Activated CD4-positive, alpha-beta T cell treated with anti-CD3 and anti-CD28 coated beads, Interleukin-2, amount 10 ng/mL, durations not matched to agents 7 days and 5 days (primary cell): ENCODE results near the gene FAM222B. TPM values are rescaled to one million over a fixed set of nuclear protein-coding genes. Genes with fewer than 3 reads are reported as not detected.
A peak's percentile ranks its signal among the peaks of the same experiment; 100 is the strongest.
"Not testable (repeated sequence)": the region's sequence is repeated elsewhere in the genome, so short reads cannot be mapped to it uniquely, and the experiment has no call there.

ENCODE experiments used
- CTCF ChIA-PET: fragments of 350-600 bp; sonication (Branson Sonifier 250); formaldehyde crosslinking; loops from one replicate; lab custom pipeline; 2021; ENCODE audit warnings: antibody characterized with exemption; lab: Charles Lee
- POLR2A ChIA-PET: fragments of 350-600 bp; sonication (Branson Sonifier 250); formaldehyde crosslinking; loops from one replicate; lab custom pipeline; 2021; ENCODE audit warnings: antibody characterized with exemption; lab: Charles Lee
- DNase-seq: peaks from one replicate; pipeline ENCODE4 v3.0.0-alpha.2; 2020
- H3K27ac Mint-ChIP-seq: one replicate; pipeline ENCODE4 v1.8.0; 2021; ENCODE audit warnings: mild to moderate bottlenecking, moderate library complexity, mixed read lengths
- H3K27me3 Mint-ChIP-seq: one replicate; pipeline ENCODE4 v1.8.0; 2021; ENCODE audit warnings: mixed read lengths
- H3K36me3 Mint-ChIP-seq: one replicate; pipeline ENCODE4 v1.8.0; 2021; ENCODE audit warnings: low read depth, mixed read lengths
- H3K4me1 Mint-ChIP-seq: one replicate; pipeline ENCODE4 v1.8.0; 2021; ENCODE audit warnings: mixed read lengths
- H3K4me3 Mint-ChIP-seq: one replicate; pipeline ENCODE4 v1.8.0; 2021; ENCODE audit warnings: mild to moderate bottlenecking, moderate library complexity, mixed read lengths
- H3K9me3 Mint-ChIP-seq: one replicate; pipeline ENCODE4 v1.8.0; 2021; ENCODE audit warnings: mixed read lengths
- total RNA-seq, 2 experiments: library from RNA; stranded (reverse); gene quantifications; one replicate each; pipeline ENCODE4 v1.2.3, GENCODE V29; 2021

FAM222B gene
- total RNA-seq, 2 experiments from 2014 or later, result 15.7 to 17.9 TPM

DNA sequence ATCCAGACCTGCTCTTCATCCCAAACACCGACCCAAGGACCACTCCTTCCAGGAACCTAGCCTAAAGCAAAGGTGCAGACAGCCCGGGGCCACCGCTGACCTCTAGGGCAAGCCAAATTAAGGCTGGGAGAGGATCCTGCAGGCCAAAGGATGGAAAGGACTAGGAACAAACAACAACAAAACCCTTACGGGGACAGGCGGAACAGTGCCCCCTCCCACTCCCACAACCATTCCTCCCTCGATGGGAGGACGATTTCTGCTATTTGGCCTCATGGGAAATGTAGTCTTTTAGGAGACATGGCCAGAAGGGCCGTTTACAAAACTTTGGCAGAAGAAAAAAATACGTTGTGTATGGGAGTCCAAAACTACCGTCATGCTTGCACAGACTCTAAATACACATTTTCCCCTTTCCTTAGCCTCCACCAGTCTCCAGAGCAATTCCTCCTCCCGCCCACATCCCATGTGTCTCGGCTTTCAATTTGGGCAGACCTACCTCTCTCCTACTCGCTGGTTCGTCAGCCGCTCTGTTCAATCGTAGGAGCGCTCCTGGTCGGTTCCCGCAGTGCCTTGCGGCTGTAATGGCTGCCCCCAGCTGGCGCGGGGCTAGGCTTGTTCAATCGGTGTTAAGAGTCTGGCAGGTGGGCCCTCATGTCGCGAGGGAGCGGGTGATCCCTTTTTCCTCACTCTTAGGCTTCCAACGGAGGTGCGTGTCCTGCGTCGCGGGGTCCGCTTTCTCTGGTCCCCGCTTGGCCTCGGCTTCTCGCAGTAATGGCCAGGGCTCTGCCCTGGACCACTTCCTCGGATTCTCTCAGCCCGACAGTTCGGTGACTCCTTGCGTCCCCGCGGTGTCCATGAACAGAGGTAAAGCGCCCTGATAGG lies 12.1 kb upstream of the FAM222B start, which contains the start of gene ERAL1:
Gene ERAL1 (plus strand): TSS at position 560 of the 879 bp plus-strand sequence. CDS start 19 bp downstream, at position 579.
- peaks cover 9% of the 10 kb centered on the region for H3K36me3 Mint-ChIP-seq
- H3K27me3 Mint-ChIP-seq, result no peaks in the 10 kb centered on the region
- H3K9me3 Mint-ChIP-seq, result no peaks in the 10 kb centered on the region
- ChIA-PET CTCF (interaction anchor here (0.6 to 1.0 kb wide), 2 partner anchors 46 to 196 kb away, joined by 3 to 4 read pairs; no protein-coding TSS in a partner anchor), POLR2A (no interaction called here)
- H3K4me1 Mint-ChIP-seq, result peaks cover 20% of the 10 kb centered on the region
- peak within 1 kb of the TSS; percentile 80 for H3K4me3 Mint-ChIP-seq
- peak within 1 kb of the TSS; percentile 82 for H3K27ac Mint-ChIP-seq
- peak; percentile 90 for DNase-seq

DNA sequence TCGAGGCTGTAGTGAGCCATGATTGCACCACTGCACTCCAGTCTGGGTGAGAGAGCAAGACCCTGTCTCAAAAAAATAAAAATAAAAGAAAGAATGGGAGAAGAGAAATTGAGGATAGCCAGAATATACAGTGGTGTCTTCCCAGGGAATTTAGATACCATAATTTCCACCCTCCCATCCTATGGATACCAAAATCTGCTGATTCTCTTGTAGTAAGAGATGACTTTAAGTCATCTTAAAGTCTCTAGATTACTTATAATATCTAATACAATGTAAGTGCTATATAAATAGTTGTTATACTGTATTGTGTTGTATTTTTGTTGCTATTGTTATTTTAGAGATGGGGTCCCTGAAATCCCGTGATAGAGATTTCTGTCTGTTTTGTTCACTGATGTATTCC lies 10.7 kb upstream of the FAM222B start:
- ChIA-PET POLR2A (no interaction called here), CTCF (no interaction called here)
- Mint-ChIP-seq H3K27ac (no peak overlapping the region), H3K36me3 (peaks cover 5% of the 10 kb centered on the region), H3K4me3 (peak overlapping the region; percentile 27), H3K9me3 (no peaks in the 10 kb centered on the region), H3K27me3 (no peaks in the 10 kb centered on the region), H3K4me1 (peaks cover 25% of the 10 kb centered on the region)
- no peak for DNase-seq

DNA sequence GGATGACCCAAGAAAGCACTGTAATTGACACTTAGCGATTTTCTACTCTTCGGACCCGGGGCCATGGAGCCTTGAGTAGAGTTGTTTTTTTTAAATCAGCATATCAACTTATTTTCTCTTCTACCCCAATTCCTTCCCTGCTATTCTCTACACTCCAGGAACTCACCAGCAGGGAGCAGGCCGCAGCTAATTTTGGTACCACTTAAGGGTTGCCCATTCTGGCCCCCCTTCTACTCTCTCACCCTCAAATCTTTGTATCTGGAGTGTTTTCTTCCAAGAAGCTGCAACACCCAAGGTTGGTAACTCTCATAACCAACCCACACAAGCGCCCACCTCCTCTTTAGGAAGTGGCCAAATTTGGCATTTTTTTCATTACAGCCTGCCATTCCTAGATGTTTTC lies 6.7 kb upstream of the FAM222B start:
- H3K27ac Mint-ChIP-seq, result no peak overlapping the region
- H3K9me3 Mint-ChIP-seq, result no peaks in the 10 kb centered on the region
- no peaks in the 10 kb centered on the region for H3K27me3 Mint-ChIP-seq
- CTCF ChIA-PET, result interaction anchor here (0.6 to 2.1 kb wide), 10 partner anchors 9 to 123 kb away, joined by 3 to 11 read pairs (median 4); partner anchors contain the start of gene TLCD1
- POLR2A ChIA-PET, result no interaction called here
- no peak for DNase-seq
- peaks cover 11% of the 10 kb centered on the region for H3K4me1 Mint-ChIP-seq
- no peaks in the 10 kb centered on the region for H3K36me3 Mint-ChIP-seq
- H3K4me3 Mint-ChIP-seq, result no peak overlapping the region

DNA sequence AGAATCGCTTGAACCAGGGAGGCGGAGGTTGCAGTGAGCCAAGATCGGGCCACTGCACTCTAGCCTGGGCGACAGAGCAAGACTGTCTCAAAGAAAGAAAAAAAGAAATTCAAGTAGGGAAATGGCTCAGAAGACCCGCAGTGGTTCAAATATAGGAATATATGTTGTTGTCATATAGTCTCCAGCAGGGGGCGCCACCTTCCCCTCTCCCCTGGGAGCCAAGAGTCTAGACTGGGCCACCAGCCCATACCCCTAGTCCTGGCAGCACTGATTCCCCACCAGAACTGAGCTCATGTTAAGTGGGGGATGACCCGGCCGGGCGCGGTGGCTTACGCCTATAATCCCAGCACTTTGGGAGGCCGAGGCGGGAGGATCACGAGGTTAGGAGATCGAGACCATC lies 6.1 kb upstream of the FAM222B start:
- H3K9me3 Mint-ChIP-seq, H3K4me1 Mint-ChIP-seq: not testable (repeated sequence)

DNA sequence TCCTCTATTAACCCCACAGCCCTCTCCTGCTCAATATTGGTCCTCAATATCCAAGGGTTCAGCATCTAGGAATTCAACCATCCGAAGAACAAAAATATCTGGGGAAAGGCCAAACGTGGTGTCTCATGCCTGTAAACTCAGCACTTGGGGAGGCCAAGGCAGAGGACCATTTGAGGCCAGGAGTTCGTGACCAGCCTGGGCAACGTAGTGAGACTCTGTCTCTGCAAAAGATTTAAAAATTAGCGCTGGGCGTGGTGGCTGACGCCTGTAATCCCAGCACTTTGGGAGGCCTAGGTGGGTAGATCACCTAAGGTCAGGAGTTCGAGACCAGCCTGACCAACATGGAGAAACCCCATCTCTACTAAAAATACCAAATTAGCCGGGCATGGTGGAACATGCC lies 4.1 kb upstream of the FAM222B start:
- H3K36me3 Mint-ChIP-seq, H3K9me3 Mint-ChIP-seq, CTCF ChIA-PET, H3K4me3 Mint-ChIP-seq, POLR2A ChIA-PET, H3K27me3 Mint-ChIP-seq, H3K27ac Mint-ChIP-seq, DNase-seq: not testable (repeated sequence)
- H3K4me1 Mint-ChIP-seq, result peaks cover 18% of the 10 kb centered on the region

More for the DNA sequence above, 6.1 kb upstream of the FAM222B start:
- POLR2A ChIA-PET, H3K4me3 Mint-ChIP-seq, H3K27ac Mint-ChIP-seq, H3K27me3 Mint-ChIP-seq, H3K36me3 Mint-ChIP-seq: not testable (repeated sequence)
- peak; percentile 72 for DNase-seq
- CTCF ChIA-PET, result interaction anchor here (0.6 to 2.1 kb wide), 12 partner anchors 9 to 216 kb away, joined by 3 to 11 read pairs (median 4); partner anchors contain the start of gene TLCD1

DNA sequence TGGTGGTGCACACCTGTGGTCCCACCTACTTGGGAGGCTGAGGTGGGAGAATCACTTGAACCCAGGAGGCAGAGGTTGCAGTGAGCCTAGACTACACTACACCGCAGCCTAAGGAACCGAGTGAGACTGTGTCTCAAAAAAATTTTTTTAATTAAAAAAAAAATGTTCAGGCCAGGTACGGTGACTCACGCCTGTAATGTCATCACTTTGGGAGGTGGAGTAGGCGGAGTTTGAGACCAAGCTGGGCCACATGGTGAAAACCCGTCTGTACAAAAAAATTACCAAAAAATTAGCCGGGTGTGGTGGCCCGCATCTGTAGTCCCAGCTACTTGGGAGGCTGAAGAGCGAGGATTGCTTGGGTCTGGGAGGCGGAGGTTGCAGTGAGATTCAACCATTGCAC lies 3.6 kb upstream of the FAM222B start:
- no peak for DNase-seq
- CTCF ChIA-PET, result interaction anchor here (0.6 kb wide), 1 partner anchor 698 kb away, joined by 3 read pairs; no protein-coding TSS in a partner anchor
- H3K27ac Mint-ChIP-seq, result no peak overlapping the region

DNA sequence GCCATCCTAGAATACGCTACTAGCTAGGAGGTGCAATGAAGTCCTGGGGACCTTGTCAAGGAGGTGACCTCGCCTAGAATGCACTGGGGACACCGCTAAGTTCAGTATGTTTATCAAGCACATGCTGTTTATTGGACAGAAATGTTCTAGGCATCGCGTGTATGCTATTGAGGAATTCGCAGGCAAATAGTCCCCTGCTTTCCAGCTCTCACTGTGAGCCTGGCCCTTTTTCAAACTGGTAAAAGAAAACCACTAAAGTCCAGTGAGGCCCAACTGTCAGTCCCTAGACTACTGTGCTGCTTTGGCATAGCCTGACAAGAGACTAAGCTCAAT lies 1.2 kb upstream of the FAM222B start:
- H3K27me3 Mint-ChIP-seq, result no peaks in the 10 kb centered on the region
- H3K27ac Mint-ChIP-seq, result no peak overlapping the region
- DNase-seq, result no peak
- peak overlapping the region; percentile 93 for H3K4me3 Mint-ChIP-seq
- peaks cover 3% of the 10 kb centered on the region for H3K36me3 Mint-ChIP-seq
- no peaks in the 10 kb centered on the region for H3K9me3 Mint-ChIP-seq
- ChIA-PET POLR2A (no interaction called here), CTCF (interaction anchor here (0.6 to 1.9 kb wide), 4 partner anchors 17 to 117 kb away, joined by 3 to 7 read pairs (median 4); partner anchors contain the start of gene TLCD1)
- H3K4me1 Mint-ChIP-seq, result peaks cover 31% of the 10 kb centered on the region

More for the DNA sequence above, 3.6 kb upstream of the FAM222B start:
- POLR2A ChIA-PET, result no interaction called here
- H3K4me1 Mint-ChIP-seq, result peaks cover 21% of the 10 kb centered on the region
- no peaks in the 10 kb centered on the region for H3K9me3 Mint-ChIP-seq
- H3K36me3 Mint-ChIP-seq, result no peaks in the 10 kb centered on the region
- H3K4me3 Mint-ChIP-seq, result no peak overlapping the region
- H3K27me3 Mint-ChIP-seq, result no peaks in the 10 kb centered on the region

DNA sequence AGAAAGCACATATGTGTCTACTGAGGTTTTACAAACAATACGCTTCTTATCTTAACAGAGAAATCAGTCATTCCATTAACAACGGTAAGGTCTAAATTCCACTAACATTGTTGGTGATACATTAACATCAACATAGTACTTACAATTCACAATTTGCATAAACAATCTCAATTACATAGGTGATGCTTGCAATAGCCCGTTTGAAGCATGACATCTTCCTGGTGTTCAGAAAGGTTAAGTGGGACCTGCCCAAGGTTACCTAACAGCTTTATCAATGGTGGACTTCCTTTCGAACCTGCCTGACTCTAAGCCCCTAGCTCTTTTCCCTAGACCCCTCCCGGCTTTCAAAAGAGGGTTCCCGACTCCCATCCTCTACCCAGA lies 699 bp downstream of the FAM222B start:
- DNase-seq, result no peak
- Mint-ChIP-seq H3K27me3 (no peaks in the 10 kb centered on the region), H3K4me3 (peak overlapping the region; percentile 93), H3K27ac (peak overlapping the region; percentile 90), H3K9me3 (no peaks in the 10 kb centered on the region), H3K4me1 (peaks cover 28% of the 10 kb centered on the region), H3K36me3 (peaks cover 3% of the 10 kb centered on the region)
- ChIA-PET CTCF (interaction anchor here (0.8 to 2.2 kb wide), 8 partner anchors 31 to 115 kb away, joined by 3 to 6 read pairs (median 4); partner anchors contain the start of genes FLOT2 and PHF12), POLR2A (no interaction called here)

DNA sequence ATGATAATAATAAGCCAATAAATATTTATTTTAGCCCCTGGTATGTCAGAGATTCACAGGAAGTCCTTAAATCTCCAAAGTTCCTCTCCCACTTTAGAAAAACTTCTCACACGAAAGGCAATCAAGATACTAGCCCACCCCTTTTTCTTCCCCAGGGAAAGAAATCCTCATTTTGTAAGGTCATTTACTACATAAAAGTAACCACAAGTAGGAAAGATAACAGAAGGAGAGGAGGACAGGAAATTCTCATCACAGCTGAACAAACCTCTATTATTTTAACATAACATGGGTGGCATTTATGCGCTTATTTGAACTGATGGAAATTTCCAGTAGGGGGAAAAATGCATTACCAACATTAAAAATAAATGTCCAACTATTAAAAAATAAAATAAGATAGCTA lies 3.4 kb downstream of the FAM222B start:
- Mint-ChIP-seq H3K27ac (no peak overlapping the region), H3K4me3 (no peak overlapping the region), H3K9me3 (no peaks in the 10 kb centered on the region), H3K36me3 (peaks cover 6% of the 10 kb centered on the region), H3K27me3 (no peaks in the 10 kb centered on the region), H3K4me1 (peaks cover 30% of the 10 kb centered on the region)
- no peak for DNase-seq
- CTCF ChIA-PET, result interaction anchor here (1.8 kb wide), 1 partner anchor 16 kb away, joined by 3 read pairs; no protein-coding TSS in a partner anchor
- POLR2A ChIA-PET, result interaction anchor here (0.5 kb wide), 1 partner anchor 112 kb away, joined by 5 read pairs; no protein-coding TSS in a partner anchor

DNA sequence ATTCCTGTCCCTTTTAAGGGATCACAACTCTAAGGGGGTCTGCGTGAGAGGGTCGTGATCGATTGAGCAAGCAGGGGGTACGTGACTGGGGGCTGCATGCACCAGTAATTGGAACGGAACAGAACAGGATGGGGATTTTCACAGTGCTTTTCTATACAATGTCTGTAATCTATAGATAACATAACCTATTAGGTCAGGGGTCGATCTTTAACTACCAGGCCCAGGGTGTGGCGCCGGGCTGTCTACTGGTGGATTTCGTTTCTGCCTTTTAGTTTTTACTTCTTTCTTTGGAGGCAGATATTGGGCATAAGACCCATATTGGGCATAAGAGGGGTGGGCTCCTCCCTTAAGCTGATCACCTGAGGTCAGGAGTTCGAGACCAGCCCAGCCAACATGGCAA lies 6.0 kb downstream of the FAM222B start:
- H3K27me3 Mint-ChIP-seq, POLR2A ChIA-PET, H3K4me3 Mint-ChIP-seq, H3K27ac Mint-ChIP-seq, H3K9me3 Mint-ChIP-seq, DNase-seq: not testable (repeated sequence)
- CTCF ChIA-PET, result interaction anchor here (0.7 kb wide), 1 partner anchor 10 kb away, joined by 3 read pairs; no protein-coding TSS in a partner anchor
- Mint-ChIP-seq H3K36me3 (peaks cover 16% of the 10 kb centered on the region), H3K4me1 (peaks cover 21% of the 10 kb centered on the region)

DNA sequence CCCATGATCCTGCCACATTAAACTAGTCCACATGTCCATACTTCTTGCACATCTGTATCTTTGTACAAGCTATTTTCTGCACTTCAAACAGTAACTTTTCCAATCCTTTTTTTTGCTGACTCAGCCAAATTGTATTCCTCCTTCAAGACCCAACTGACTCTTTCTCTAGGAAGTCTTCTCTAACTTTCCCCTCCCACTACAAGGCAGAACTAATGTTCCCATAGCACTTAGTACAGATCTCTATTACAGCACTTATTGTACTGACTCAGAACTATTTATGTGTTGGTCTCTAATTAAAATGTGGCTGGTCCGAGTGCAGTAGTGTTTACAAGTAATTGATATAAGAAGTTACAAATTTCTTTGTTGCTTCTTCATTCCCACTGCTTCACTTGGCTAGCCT lies 8.2 kb downstream of the FAM222B start:
- Mint-ChIP-seq H3K27ac (no peak overlapping the region), H3K4me1 (peaks cover 10% of the 10 kb centered on the region), H3K36me3 (peaks cover 24% of the 10 kb centered on the region), H3K9me3 (no peaks in the 10 kb centered on the region), H3K27me3 (no peaks in the 10 kb centered on the region), H3K4me3 (no peak overlapping the region)
- CTCF ChIA-PET, result interaction anchor here (1.3 kb wide), 2 partner anchors 23 to 107 kb away, joined by 3 read pairs; no protein-coding TSS in a partner anchor
- no peak for DNase-seq
- POLR2A ChIA-PET, result no interaction called here

DNA sequence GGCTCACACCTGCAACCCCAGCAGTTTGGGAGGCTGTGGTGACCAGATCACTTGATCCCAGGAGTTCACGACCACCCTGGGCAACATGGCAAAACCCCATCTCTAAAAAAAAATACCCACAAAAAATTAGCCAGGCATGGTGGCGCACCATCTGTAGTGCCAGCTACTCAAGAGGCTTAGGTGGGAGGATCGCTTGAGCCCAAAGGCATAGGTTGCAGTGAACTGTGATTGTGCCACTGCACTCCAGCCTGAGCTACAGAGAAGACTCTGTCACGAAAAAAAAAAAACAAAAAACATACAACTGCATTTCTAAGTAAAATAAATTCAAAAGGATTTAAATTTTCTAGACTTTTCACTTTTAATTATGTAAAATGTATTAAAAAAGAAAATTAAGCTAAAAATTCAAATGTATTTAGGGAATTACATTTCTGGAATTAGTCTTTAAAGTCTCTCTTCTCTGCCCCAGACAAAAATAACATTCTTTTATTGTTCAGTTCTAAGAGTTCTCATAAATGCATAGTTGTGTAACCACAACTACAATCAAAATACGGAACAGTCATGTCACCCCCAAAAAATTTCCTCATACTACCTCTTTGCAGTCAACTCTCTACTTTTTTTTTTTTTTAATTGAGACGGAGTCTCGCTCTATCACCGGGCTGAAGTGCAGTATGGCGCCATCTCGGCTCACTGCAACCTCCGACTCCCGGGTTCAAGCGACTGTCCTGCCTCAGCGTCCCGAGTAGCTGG lies 14.1 kb downstream of the FAM222B start:
- ChIA-PET POLR2A (no interaction called here), CTCF (interaction anchor here (0.6 to 1.0 kb wide), 3 partner anchors 64 to 554 kb away, joined by 3 to 6 read pairs (median 4); no protein-coding TSS in a partner anchor)
- Mint-ChIP-seq H3K9me3 (no peaks in the 10 kb centered on the region), H3K4me1 (peaks cover 3% of the 10 kb centered on the region), H3K4me3 (no peak overlapping the region), H3K27ac (no peak overlapping the region), H3K36me3 (peaks cover 19% of the 10 kb centered on the region), H3K27me3 (no peaks in the 10 kb centered on the region)
- no peak for DNase-seq
